Measurements from ENCODE around the gene NFIA. TPM values are rescaled to one million over a fixed set of nuclear protein-coding genes. Genes with fewer than 3 reads are reported as not detected.
"Not testable (repeated sequence)": the region's sequence is repeated elsewhere in the genome, so short reads cannot be mapped to it uniquely, and the experiment has no call there.

NFIA gene
- polyA plus RNA-seq, 5 donors: 22.2 to 36.5 (median 33.2) TPM

DNA sequence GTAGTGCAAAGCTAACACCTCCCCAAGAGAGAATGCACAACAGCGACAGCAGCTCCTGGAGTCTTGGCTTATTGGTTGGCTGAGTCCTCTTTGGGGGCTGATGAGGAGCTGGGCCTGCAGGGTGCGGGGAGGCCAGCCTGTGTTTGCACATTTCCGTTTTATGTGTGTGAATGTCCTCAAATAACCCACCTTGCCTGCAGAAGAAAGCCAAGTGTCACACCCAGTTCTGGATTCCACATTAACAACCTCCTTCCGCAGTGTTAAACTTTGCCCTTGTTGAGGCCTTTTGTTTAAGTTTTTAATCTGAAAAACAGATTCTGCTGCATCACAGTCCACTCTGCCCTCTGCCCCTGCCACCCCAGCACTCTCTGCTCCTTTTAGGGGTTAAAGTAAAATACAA is 368.1 kb downstream of the NFIA start:
- DNase-seq: no peak

DNA sequence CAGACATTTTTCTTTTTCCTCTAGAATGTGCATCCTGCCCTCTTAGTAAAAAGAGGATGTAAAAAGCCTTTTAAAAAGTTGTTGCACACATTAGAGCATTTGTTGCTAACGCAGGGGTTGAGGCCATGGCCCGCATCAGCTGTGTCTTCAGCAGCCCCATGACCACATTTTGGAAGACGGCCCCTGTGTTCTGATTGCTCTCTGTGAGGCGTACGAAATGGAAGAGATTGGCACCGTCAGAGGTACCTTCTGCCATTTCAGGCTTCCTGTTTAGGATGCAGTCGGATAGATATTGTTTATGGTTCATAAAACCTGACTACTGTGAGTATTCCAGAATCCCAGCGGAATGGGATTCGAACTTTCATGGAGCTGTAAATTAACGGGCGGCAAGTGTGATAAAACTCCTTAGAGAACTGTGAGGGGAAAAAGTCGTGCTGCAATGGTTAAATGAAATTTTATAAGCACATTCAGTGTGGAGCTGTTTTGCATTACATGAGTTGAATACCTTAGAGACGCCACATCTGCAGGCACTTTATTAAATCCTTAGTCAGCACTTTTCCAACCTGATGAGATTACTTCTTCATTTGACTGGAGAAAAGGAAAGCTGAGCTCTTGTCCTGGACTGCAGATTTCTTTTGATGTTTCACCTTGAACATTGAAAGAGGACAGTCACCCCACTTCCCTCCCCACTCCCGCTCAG is 368.7 kb downstream of the NFIA start:
- DNase-seq: no peak

DNA sequence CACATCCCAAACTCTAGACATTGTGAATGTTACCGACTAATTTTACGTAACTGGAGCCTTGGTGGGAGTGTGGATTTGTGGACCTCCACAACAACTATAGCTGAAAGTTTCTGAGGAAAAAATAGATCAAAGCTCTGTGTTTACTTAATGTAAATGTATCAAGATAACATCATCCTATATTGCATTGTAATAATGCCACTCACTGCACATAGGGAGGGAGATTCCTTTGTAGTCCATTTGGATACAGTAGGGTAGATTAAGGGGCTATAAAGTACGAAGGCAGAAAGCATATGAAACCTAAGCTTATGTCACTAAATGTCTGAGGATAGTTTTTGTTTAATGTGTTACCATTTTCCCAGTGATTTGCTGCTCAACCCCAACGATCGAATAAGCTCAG is 369.2 kb downstream of the NFIA start:
- no peak for DNase-seq

DNA sequence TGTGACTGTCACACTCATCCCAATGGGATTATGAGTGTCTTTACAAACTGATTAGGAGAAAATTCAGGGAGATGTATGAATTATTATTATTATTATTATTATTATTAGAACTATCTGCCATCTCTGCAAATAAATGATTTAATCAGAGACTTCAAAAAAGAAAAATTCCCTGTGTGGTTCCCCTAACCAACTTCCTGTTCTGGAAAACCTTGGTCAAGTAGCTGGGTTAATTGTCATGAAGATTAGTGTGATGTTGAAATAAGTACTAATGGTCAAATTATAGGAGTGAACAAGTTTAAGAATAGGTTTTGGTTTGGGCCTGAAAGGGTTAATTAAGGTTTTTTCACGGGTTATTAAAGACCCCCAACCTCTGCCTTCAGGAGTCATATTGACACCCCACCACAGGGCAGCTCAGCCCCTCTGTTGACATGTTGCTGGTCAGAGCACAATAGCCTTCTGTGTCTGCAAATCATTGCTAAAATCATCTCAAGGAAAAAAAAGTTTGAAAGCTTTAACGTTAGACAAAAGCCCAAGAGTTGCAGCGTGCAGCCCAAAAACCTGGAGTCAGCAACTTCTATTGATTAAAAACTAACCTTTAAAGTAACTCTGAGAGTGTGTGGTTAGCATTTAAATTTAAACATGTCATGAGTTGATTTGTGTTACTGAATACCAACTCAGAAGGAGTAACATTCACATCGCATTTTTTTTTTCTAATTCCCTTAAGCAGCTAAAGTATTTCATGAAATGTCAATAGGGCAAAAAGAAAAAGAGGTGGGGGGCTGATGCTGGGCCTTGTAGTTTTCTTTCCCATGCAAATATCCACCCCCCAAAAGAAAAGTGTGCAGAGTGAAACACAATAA is 370.0 kb downstream of the NFIA start:
- DNase-seq: peak in 1 of 2 donors; percentile 35

DNA sequence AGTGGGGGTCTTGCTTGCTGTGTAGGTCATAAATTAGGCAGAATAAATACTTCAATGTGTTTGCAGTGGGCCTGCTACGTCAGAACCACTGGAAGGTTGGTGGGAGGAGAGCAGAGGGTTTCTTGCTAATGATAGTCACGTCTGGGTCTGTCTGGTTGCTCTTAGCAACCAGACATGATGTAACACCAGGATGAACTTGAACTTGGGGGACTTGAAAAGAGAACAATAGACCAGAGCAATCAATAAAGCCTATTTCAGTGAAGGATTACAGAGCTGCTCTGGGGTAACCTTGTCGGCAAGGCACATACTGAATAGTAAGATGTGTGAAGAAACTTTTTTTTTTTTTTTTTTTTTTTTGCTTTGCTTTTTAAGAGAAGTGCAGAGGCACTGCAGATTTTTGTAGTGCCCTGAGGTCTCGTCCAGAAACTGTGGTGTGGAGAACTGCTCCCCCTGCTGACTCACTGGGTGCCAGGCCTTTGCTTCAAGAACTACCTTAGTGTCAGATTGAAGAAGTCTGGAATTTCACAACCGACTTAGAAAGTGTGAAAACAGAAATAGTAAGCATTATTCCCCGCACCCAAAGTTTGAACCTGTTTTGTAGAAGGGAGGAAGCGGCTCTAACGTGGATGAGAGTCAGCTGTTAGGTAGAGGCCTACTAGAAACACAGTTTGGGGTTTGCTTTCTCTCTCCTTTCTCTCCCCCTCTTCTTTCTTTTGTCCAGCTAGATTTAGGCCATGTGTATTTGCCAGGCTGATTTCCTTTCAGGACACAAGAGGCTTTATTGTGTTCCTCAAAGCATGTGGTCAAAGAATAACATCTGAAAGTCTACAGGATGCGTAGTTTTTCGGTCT is 371.0 kb downstream of the NFIA start:
- peak; percentile 86 to 91 for DNase-seq

DNA sequence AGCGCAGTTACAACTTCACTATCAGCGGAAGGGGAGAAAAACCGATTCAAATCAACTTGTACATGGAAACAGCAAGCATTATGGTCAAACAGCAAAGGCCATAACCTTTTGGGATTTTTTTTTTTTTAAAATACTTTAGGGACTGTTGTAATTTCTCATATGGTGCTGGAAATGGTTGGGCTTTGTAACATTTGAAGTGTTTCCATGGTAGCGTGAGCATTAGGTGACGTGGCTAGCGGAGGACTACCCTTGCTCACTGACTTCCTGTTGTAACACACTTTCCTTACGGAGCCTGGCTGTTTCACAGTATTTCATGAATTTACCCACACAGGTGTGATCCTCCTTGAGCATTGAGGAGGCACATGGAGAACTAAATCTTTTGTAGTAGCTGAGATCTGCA is 373.0 kb downstream of the NFIA start:
- DNase-seq: no peak

DNA sequence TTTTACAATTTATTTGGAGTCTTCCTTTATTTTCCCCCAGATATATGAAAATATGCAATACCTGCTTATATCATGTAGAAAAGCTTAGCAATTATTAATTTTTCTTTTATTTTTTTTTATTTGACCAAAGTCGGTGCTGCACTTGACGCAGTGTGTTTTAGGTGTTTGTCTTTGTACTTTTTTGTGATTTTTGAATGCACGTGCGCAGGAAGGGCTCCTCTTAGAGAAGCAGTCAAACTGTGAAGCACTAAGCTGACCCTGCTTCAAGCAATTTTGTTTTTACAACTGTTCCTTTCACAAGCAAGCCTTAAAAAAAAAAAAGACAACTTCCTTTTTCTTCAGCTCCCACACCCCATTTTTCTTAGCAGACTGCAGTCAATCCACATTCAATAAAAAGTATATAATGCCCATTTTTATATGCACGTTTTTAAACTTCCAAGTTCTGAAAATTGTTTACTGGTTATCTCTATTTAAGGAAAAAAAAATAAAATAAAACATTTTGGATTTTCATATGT is 375.2 kb downstream of the NFIA start:
- no peak for DNase-seq

DNA sequence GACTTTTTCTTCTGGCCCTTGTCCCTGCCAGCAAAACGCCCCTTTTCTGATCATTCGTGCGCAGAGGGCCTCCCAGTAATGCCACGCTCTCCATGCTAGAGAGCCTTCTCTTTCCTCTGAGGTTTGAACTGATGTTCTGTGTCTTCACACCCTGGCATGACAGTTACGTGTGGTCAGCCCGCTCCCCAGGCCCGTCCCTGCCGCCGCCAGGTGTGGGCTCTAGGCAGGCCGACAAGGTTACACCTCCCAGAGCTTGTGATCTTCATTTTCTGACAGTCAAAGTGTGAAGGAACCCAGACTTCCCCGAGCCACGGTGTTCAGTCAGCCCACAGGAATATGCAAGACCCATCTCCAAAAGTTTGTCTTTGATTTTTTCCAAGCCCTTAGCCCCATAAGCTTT is 377.0 kb downstream of the NFIA start:
- DNase-seq: no peak

DNA sequence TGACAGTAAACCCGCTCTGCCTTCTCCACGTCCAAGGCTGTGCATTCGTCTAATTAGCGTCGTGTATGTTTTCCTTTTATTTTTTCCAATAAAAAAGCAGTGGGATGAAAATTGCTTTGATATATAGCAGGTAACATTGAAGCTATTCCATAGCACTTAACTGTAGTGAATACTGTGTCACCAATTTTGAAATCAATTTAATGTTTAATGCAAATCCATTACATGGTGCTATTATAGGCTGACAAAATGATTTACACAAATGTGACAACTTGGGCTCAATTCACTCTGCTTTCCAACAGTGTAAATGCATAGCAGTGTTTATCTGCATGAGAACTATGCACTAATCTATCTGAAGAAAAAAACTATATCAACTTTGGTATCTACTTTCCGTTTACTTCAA is 377.8 kb downstream of the NFIA start:
- no peak for DNase-seq

DNA sequence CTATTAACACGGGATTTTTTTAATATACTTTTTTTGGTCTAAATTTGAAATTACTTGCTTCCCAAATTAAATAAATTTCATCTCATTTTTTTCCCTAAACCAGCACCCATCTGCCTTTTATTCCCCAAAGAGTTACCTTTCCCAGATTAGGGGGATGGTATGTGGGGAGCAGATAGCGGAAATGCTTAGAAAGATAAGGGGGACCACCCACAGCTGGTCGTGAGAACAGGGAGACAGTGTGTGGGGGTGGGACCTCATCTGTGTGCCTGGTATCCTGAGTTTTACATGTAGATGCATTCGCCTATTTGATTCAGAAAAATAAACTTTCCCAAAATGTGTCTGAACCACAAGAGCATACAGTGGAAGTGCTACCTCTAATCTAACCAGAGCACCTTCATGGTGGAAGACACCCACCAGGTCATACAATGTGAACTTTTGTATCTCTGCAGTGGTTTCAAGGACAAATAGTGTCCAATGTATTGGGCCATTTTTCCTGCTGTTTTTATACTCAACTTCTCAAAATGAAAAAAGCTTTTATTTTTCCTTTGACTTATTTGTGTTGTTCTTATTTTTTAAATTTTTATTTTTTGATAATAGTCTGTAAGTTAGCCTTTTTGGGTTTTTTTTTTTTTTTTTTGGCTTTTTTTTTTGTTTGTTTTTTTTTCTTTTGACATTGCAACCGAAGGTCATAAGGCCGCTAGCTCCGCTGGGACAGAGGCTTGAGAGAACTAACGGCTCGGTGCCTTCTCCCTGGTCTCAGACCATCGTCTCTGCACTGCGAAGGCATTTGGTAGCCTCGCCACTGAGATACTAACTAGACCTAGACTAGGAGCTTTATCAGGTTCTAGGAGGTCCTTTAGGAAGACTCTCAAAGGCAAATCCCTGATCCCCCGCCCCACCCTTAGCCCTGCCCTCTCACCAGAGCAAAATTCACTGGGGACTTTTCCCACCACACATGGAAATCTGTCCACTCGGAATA is 379.3 kb downstream of the NFIA start:
- DNase-seq: no peak

DNA sequence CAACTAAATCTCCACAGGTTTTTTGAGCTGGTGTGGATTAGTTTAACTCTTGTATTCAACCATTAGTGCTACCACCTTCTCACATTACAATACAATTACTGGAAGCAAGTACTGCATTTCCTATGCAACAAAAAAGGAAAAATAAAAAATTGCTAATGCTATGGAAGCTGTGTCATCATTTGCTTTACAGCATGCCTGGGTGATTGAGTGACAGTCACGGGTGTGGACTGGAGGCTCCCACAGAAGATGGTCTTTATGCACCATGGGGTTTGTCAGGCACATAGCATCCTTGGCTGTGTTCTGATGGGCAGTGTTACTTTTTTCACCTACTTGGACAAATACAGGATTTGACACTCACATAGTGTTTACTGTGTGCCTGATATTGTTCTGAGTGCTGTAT is 380.3 kb downstream of the NFIA start:
- no peak for DNase-seq

DNA sequence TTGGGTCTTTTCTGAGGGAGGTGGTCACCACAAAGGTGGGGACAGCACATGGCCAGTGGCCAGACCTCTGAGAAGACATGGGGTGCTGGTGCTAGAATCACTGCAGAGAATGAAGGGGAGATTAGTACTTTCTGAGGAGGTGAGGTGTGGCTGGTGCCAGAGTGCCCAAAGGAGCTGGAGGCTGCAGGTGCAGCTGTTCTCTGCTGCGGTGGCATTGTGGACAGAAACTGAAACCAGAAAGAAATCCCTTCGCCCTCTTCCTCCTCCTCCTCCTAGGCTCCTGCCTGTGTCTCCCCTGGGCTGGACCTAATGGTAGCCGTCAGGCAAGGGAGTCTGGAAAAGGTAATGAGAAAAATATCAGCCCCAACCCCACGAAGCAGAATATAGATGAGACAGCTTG is 380.9 kb downstream of the NFIA start:
- no peak for DNase-seq

DNA sequence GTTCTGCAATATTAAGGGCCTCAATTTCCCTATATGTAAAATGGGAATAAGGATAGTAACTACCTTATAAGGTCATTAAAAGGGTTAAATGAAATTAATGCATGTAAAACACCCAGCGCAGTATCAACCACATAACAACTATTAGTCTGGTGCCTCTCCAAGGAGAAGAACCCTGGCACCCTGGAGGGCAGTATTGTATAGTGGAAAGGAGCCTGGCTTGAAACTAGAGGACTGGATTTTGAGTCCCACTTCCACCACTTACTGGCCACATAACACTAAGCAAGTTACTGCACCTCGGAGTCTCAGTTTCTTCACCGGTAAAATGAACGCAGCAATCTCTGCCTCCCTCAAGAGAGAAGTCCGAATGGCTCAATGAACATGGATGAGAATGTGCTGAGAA is 385.5 kb downstream of the NFIA start:
- not testable (repeated sequence) for DNase-seq

DNA sequence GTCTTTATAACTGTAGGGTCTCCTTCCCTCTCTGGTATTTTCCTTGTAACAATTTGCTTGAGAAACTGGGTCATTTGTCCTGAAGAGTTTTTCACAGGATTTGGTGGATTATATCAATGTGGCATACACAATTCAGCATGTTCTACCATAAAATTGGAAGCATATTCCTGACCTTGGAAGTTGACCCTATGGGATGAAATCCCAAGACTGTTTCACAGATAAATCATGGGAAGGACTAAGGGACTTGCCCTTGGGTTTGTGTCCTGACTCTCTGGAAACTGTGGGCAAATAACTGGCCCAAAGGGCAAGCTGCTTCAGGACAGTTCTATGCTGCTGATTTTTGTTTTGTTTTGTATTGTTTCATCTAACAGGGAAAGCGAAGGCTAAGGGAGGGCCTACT is 387.0 kb downstream of the NFIA start:
- DNase-seq: no peak

DNA sequence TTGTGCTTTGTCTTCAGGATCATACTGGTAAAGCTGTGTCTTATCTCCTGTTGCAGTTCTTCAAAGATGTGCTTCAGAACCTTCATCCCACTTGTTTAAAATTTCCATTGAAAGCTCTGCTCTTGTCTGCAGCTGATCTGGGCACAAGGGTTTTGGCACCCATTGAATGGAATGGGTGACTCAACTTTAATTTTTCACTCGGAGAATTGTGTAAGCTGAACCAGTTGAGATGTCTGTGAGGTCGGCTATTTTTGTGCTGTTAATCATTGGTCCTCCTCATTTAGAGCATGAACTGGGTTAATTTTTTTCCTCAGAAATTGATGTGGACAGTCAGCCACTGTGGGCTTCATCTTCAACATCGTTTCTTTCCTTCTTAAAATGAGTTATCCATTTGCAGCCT is 390.5 kb downstream of the NFIA start:
- no peak for DNase-seq

DNA sequence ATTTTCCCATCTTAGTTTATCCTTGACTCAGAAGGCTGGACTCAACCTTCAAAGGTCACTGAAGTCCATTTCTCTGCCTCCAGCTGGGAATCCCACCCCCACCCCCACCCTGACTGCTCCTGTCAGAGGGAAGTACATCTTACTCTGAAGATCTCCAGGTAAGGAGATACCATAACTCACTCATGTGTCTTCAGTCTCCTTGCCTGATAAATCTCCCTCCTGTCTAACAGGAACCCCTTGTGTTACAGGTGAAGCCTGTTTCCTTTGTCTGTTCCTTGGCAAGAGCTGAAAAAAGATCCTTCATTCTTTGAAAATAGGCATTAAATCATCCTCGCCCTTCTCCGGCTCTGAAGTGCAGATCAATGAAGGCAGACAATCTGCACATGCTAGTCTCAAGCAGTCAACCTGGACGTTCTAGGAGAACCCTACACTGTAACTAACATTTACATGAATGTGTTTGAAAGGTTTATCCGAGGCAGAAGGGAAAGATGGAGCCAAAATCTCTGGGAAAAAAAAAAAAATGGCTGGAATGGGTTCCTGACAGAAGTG is 392.0 kb downstream of the NFIA start:
- DNase-seq: no peak

DNA sequence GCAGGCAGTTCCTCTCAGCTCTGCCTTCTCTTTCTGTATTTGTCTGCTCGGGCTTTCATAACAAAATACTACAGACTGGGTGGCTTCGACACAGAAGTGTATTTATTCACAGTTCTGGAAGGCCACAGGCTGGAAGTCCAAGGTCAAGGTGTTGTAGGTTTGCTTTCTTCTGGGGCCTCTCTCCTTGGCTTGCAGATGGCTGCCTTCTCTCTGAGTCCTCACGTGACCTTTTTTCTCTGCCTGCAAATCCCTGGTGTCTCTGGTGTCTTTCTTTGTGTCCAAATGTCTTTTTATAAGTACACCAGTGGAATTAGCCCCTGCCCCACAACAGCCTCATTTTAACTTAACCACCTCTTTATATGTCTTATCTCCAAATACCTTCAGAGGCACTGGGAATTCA is 392.6 kb downstream of the NFIA start:
- no peak for DNase-seq

DNA sequence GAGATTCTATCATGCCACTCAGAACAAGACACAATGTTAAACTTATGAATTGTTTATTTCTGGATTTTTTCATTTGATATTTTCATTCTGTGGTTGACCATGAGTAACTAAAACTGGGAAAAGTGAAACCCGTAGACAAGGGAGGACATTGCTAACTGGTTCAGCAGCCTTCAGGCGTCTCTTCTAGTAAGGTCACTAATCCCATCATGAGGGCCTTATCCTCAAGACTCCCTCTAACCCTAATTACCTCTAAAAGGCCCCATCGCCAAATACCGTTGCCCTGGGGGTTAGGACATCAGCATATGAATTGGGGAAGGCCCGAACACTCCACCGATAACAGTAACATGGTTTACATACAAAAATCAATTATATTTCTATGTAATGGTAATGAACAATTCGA is 394.9 kb downstream of the NFIA start:
- DNase-seq: no peak

DNA sequence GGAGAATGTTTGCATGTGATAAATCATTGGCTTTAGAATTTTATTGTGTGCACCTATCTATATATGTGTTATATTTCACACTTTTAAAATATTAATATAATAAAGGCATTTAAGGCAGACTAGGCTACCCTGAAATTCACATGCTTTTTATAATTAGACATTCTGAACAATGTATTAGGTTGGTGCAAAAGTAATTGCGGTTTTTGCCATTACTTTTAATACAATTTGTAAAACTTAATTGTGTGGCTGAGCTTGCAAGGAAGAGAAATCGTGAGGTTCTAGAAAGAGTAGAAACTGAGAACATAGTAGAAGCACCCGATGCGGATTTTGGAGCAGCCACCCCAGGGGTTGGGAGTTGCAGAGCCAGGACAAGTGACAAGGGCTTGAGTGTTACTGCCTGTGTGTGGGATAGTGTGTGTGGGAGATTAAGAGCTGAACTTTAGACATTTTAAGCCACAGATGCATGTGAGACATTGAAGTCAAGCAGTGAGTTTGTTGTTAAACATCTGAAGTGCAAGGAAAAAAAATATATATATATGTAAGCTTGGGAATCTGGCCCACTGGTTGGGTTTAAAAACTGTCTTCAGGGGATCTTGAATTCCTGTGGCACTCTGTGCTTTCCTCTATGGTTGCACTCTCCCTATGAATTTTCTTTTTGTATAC is 398.0 kb downstream of the NFIA start:
- DNase-seq: no peak

DNA sequence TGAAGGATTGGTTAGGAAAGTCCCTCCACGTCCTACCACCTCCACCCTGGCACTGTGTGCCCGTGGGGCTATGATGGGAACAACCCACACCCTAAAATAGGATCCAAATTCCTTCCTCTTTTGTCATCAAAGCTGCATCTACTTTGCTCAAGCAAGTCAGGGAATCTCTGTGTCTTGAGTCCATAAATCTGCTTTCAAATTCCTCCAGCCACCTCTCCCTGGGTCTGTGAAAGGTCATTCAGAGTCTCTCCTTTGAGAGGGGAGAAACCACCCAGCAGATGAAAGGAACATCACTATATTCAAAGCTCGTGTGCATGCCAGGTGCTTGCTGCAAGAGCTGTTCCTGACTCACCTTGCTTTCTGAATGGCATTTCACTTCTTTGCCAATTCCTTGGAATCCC is 399.0 kb downstream of the NFIA start:
- DNase-seq: no peak
